Measurements from ENCODE around the gene CLPTM1L.
A peak's percentile ranks its signal among the peaks of the same experiment; 100 is the strongest.
"Not testable (repeated sequence)": the region's sequence is repeated elsewhere in the genome, so short reads cannot be mapped to it uniquely, and the experiment has no call there.

Gene CLPTM1L

DNA sequence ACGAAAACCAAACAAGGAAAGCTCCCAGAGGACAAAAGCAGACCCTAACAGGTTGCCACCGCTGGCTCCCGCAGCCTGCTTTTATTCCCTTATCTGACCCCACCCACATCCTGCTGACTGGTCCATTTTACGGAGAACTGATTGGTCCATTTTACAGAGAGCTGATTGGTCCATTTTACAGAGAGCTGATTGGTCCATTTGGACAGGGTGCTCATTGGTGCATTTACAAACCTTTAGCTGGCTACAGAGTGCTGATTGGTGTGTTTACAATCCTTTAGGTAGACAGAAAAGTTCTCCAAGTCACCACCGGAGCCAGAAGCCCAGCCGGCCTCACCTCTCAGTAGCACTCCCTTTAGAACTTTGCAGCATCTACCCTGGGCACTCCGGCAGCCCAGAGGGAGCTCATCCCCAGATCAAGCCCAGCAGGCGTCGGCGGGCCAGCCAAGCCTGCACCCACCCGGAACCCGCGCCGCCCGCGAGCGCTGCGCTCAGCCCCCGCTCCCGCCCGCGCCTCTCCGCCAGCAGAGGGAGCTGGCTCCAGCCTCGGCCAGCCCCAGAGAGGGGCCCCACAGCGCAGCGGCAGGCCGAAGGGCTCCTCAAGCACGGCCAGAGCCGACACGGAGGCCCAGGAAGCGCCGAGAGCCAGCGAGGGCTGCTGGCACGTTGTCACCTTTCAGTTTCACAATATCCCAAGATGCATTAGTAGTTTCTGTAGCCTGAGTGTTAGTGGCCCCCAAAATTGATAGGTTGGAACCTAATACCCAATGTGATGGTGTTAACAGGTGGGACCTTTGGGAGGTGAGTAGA lies 35.3 kb upstream of the CLPTM1L start:
- DNase-seq: peak; percentile 44

DNA sequence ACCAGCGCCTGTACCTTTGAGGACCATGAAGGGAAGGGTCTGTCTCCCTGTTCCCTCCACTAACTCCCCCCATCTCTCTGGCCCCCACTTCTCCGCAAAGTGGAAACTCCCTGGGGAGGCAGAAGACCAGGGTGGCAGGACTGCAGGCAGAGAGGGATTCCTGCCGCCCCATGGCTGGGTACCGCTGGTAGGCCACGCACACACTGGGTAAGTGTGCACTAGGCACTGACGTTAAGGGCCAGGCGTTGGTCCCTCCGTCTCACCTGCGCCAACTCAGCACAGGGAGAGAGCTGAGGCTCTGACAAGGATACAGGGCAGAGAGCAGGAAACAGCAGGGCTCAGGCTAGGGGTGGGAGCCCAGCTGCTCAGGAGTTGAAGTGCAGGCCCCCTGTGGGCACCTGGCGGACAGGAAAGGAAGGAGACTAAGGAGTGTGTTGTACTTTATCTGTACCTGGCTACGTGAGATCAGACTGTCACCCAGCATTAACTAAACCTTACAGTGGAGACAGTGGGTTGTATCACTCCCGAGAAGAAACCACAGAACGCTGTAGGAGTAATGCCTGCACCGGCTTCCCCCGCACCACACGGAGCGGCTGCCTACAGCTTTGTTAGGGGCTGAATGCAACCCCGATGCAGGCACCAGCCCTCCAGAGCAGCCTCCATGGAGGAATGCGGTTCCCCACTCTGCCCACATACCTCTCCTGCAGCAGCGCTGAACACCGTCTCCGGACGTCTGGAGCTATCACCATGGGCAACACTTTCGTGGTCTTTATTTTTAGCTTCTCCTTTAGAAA lies 34.2 kb upstream of the CLPTM1L start:
- DNase-seq: no peak

DNA sequence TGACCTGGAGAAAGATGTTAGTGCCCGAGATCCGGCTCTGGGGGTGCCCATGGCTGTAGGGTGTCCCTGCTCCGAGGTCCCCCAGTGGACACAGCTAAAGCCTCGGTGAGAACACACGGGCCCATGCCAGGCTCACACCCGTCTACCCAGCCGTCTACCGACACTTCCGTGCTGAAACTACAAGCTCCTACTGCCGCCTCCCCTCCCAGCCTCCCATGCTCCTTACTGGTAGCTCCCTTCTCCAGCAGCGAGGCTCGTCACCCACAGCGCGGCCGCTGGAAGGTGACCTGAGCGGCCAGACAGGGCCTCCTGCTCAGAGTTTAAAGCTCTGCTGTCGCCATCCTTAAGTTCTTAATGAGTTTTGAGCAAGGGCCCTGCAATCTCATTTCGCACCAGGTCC lies 33.2 kb upstream of the CLPTM1L start:
- DNase-seq: no peak

DNA sequence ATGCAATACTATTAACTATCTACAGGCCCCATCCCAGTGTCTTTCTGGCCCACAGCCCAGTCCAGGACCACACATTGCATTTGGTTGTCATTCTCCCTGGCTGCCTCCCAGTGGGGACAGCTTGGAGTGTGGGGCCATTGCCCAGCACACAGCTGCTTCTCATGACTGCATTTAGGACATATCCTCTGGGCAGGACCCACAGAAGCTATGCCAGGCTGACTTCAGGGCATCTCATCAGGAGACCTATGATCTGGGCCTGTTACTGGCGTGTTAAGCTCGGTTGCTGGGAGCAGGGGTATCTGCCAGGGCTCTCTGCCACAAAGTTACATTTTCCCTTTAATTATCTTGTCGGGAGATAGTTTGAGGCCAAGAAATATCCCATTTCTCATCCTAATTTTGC lies 32.1 kb upstream of the CLPTM1L start:
- no peak for DNase-seq

DNA sequence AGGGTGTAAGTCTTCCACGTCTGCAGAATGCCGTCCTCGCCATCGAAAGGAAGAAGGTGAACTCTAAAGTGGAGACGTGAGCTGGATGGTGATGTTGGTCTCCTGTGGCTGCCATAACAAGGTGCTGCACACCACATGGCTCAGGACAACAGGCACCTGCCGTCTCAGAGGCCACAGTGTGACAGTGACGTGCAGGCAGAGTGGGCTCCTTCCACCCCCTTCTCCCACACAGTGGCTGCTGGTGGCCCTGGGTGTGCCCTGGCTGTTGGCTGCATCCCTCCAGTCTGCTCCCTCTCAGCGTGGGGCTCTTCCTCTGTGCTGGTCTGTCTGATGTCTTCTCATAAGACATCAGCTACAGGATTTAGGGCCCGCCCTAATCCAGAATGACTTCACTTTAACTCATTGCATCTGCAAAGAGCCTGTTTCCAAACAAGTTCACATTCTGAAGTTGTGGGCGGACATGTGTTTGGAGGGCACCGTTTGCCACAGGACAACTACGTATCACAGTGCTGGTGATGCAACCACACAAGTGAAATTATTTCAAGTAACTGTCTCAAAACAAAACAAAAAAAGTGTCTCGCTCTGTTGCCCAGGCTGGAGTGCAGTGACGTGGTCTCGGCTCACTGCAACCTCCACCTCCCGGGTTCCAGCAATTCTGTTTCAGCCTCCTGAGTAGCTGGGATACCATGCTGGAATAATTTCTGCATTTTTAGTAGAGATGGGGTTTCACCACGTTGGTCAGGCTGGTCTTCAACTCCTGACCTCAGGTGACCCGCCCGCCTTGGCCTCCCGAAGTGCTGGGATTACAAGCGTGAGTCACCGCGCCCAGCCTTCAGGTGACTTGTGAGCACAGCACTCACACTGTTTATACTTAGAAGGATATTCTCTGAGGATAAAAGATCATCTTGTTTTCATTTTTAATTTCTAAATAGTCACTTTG lies 31.2 kb upstream of the CLPTM1L start:
- DNase-seq: no peak

DNA sequence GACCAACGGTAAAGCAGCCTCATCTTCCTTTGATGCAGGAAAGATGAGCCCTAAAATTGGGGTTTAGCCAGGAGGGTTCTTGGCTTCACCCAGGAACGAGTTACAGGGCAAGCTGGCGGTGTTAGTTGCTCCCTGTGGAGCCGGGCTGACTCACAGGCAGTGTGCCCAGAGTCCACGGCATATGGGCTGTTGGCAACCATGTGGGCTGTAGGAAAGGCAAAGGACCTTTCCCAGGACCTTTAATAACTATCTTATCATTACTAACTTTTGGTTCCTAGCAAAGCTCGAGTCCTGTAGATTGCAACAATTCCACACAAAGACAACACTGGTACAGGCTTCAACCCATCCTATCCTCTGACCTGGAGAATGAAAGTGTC lies 29.8 kb upstream of the CLPTM1L start:
- no peak for DNase-seq

DNA sequence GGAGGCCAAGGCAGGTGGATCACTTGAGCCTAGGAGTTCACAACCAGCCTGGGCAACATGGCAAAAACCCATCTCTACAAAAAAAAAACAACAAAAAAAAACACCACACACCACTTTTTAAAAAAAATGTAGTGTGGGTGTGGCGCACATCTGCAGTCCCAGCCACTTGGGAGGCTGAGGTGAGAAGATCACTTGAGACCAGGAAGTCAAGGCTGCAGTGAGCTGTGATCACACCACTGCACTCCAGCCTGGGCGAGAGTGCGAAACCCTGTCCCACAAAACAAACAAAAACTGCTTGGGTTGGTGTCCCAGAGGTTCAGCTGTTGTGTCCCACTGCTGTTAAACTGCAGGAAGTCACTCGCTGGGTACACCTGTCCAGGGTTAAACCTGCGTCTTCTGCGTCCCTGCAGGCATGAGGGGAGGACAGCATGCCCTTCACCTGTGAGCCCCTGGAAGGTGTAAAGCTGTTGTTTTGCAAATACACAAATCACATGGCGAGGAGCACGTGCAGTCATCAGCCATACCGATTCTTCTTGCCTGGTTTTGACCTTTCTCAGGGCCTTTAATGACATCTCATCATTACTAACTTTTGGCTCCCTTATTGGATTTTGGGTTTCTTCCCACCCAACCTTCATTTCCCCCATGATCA lies 29.3 kb upstream of the CLPTM1L start:
- DNase-seq: no peak

DNA sequence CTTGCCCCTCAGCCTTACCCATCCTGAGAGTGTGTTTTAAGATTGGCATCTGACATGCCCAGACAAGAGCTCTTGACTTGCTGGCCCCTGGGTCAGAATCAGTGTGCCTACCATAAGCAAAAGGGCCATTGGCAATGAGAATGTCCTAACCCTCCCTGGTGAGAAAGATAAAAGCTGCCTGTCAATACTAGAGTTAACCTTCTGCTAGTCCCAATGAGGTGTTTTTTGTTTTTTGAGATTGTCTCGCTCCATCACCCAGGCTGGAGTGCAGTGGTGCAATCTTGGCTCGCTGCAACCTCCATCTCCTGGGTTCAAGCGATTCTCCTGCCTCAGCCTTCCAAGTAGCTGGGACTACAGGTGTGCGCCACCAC lies 27.1 kb upstream of the CLPTM1L start:
- DNase-seq: not testable (repeated sequence)

DNA sequence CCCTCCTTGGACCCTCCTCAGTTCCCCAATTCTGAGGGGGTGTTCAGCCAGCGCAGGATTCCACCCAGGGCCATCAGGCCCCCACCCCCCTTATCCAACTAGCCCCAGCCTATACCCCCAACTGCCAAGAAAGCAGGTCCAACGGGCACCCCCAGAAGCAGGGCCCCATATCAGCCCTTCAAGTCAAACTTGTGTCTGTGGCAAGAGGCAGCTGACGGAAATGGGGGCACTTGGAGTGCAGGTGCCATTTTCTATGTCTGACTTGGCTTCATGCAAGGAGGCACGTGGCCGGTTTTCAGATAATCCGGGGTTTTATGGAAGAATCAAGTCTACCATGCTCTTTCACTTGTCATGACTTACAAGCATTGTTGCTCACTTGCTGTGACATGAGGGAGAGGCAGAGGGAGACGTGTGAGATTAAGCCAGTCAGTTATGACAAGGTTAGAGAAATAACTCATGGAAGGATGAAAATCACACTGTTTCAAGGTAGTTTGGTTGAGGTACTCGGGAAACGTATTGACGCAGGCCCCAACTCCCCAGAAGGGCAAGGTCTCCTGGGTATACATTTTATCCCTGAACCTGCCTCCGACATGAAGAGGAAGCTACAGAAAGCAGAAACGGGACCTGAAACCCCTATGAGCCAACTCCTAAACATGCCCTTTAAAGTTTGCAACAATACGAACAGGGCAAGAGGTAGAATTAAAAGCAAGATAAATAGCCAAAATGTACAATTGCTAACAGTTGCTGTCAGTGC lies 26.5 kb upstream of the CLPTM1L start:
- no peak for DNase-seq

DNA sequence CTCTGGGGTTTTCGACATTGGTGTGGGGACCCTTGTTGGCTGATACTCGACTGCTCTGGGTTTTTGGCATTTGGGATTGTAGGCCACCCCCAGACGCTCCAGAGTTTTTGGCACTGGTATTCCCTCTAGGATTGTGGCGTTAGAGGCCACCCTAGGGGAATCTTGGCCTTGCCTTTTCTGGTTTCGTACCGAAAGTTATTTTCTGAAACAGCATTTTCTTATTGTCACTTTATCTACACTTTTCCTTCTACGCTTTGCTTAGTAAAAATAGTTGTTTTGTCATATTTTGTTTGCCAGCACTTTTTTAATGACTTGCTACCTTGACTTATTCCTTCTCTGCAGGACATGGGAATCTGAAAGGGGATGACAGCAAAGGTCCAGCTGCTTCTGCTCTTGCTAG lies 25.1 kb upstream of the CLPTM1L start:
- no peak for DNase-seq

DNA sequence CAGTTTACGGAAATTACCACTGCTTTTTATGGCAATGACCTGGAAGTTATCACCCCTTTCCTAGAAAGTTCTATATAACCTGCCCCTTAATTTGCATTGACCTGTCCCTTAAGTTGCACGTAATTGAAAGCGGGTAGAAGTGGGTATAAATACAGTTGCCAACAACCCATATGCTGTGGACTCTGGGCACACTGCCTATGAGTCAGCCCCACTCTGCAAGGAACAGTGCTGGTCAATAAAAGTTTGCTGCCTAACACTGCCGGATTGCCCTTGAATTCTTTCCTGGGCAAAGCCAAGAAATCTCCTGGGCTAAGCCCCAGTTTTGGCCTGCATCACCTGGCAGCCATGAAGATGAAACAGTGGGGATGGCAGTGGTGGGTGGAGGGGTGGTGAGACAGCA lies 23.9 kb upstream of the CLPTM1L start:
- DNase-seq: no peak

DNA sequence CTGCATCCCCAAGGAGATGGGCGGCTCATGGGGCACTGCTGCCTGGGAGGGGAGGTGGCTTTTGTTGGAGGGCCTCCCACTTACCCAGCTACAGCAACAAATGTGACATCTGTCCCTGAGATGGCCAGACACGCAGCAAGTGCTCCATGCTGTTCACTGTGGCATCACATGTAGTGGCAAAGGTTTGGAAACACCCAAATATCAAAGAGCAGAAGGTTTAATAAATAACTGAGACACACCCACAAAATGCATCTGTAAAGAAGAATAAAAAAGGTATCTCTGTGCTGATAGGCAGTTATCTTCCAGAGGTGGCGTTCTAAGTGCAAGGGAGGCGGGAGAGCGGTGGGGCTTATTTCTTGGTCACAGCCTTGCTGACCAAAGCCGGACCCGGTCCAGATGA lies 23.3 kb upstream of the CLPTM1L start:
- DNase-seq: no peak

DNA sequence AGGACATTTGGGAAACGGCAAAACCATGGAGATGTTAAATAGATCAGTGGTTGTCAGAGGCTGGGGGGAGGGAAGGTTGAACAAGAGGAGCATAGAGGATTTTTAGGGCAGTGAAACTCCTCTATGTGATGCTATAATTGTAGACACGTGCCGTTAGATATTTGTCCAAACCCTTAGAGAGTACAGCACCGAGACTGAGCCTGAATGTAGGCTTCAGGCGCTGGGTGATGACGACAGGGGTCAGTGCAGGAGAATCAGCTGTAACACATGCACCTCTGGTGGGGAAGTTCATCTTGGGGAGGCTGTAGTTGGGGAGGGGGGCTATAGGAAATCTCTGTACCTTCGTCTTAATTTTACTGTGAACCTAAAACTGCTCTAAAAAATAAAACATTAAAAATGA lies 22.2 kb upstream of the CLPTM1L start:
- DNase-seq: no peak

DNA sequence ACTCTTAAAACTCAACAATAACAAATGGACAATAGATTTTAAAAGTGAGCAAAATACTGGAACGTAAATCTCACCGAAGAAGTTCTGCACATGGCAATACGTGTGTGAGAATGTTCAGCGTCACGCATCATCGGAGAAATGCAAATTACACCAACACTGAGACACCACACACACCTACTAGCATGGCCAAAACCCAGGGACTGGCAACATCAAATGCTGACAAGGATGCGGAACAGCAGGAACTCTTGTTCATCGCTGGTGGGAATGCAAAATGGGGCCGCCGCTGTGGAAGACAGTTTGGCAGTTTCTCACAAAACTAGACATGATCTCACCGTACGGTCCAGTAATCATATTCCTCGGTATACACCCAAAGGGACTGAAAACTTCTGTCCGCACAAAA lies 21.6 kb upstream of the CLPTM1L start:
- no peak for DNase-seq

DNA sequence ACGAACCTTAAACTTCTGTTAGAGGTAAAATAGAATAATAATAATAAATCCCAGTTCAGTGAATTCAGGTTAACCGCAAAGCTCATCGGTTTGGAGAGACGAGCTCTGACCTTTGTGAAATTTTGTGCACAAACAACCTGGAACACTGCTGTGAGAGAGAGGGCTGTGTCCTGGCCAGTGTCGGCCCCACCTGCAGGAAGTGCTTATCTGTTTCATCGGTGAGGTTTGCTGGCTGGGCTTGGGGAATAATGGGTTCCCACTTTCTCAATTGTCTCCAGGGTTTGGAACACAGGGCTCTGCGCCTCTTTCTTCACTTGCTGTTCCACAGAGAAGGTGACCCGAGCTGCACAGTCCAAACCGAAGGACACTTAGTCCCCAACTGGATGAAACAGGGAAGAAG lies 19.3 kb upstream of the CLPTM1L start:
- DNase-seq: no peak

DNA sequence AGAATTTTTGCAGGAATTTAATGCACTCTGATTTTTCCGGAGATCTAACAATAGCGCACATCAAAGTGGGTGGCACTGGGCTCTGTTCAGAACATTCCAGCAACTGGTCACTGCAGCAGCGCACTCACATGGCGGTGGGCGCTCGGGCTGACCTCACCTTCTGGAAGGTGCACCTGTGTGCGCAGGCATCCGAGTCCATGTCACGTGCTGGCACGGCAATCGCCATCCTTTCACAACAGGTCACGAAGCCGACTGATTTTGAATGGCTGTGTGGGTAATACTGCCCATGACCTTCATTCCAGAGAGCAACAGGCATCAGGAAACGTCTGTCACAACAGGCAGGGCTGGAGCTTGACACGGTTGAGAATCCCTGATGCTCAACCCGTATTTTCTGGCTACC lies 18.7 kb upstream of the CLPTM1L start:
- no peak for DNase-seq

DNA sequence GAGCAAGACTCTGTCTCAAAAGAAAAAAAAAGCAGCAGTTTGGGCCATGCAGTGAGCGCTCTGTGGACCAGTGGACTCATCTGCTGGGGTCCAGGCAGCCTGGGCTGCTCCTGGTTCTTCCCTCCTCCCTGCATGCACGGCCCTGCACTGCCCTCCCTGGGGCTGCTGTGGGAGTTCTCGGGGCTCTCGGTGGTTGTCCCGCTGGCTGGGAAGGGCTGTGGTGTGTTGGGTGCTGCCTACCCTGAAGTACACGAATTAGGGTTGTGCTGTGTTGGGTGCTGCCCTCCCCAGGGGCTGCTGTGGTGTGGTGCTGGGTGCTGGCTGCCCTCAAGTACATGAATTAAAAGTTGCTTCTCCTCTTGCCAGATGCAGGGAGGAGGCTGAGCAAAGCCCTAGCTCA lies 18.3 kb upstream of the CLPTM1L start:
- no peak for DNase-seq

DNA sequence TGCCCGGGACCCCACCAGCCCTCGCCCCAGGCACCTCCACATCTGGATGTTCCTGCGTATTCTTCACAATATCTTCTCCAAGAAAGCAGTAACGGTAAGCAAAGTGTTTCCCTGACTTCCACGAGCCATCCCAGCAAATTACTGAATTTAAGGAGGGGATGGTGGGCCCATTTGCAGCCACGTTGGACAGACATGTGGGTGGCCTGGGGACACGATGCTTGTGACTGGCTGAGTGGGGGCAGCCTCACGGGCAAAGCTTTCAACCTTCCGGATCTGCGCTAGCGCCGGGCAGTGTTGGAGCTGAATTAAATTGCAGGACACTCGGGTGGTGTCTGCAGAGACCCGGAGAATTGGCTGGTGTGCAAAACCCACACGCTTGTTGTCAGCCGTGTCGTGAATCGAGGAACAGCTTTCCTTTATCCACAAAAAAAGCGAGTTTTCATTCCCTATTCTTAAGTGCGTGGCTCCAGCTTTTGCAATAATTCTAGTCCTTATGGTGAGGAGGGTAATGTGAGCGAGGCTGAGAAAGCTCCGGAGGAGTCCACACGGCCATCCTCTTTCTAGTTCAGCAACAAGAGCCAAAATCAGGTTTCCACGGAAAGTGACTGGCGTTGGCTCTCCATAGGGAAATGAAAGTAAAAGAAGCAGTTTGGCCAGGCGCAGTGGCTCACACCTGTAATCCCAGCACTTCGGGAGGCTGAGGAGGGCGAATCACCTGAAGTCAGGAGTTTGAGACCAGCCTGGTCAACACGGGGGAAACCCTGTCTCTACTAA lies 17.5 kb upstream of the CLPTM1L start:
- no peak for DNase-seq

DNA sequence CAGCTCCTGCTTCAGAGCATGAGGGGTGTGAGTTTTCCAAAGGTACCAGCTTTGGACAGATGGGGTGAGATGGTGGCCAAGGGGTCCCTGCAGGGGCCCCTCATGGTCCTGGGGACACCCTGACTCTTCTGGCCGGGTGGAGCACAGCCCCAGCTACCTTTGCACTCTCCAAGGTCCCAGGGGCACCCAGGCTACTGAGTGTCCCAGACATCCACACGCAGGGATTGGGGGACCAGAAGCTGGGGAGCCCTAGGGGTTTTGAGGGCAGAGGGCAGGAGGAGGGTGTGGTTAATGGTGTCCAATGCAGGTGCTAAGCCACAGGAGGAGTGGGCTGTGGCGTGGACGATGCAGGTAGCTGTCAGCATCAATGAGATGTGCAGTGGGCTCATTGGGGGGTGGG lies 16.0 kb upstream of the CLPTM1L start:
- DNase-seq: no peak

DNA sequence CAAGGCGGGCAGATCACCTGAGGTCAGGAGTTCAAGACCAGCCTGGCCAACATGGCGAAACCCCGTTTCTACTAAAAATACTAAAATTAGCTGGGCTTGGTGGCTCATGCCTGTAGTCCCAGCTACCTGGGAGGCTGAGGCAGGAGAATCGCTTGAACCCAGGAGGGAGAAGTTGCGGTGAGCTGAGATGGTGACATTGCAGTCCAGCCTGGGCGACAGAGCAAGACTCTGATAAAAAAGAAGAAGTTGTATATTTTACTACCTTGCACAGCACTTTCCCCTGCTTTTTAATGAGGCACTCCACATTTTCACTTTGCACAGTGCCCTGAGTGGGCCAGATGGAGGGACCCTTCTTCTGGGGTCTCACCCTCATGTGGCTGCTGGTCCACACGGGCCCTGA lies 15.5 kb upstream of the CLPTM1L start:
- not testable (repeated sequence) for DNase-seq

DNA sequence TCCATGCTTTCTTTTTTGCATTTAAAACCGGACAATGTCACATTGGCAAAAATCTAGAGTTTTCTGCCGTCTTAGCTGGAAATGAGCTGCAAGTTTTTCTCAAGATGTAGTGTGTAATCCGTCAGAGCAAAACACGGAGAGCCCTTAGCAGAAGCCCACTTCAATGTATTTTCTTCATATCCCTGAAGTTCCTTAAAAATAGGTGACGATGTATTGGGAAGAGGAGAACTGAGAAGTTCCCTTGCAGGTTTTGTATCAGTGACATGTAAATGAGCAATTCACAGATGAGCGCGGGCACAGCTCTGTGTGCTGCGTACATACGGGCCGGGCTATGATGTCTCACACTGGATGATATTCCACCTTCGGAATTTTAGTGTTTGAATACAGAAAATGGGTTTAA lies 14.8 kb upstream of the CLPTM1L start:
- no peak for DNase-seq
